Gastrocnemius medialis (tissue), 4 donors: ENCODE results near the gene FOXF2. TPM values are rescaled to one million over a fixed set of nuclear protein-coding genes. Genes with fewer than 3 reads are reported as not detected.

Experiments
- ATAC-seq, 2 donors: fragments of 150-250 bp; one replicate each; pipeline ENCODE4 v1.9.1; 2016
- DNase-seq, 2 donors: peaks; one replicate each; pipeline ENCODE4 v3.0.0-alpha.2; 2019
- H3K27ac ChIP-seq, 4 donors: fragments of 200-600 bp; sonication (generic); 1 replicate in 1 of 4; 2 replicates in 3 of 4; pipeline ENCODE4 v1.5.1; 2016 to 2018; ENCODE audit warnings: mild to moderate bottlenecking in 2 of 4, moderate library complexity in 1 of 4
- H3K27me3 ChIP-seq, 3 donors: fragments of 200-600 bp; sonication (generic) in 2 of 3; 1 replicate in 1 of 3; 2 replicates in 2 of 3; pipeline versions ENCODE4 v1.5.1 to v1.6.0; 2016 to 2019; ENCODE audit warnings: mild to moderate bottlenecking in 1 of 3, moderate library complexity in 1 of 3
- H3K36me3 ChIP-seq, 2 donors: fragments of 200-600 bp; sonication (generic) in 1 of 2; one replicate each; pipeline ENCODE4 v1.5.1; 2017 to 2018
- H3K4me1 ChIP-seq, 2 donors: fragments of 200-600 bp; sonication (generic) in 1 of 2; one replicate each; pipeline ENCODE4 v1.5.1; 2016 to 2017; ENCODE audit warnings: mild to moderate bottlenecking in 2 of 2
- H3K4me3 ChIP-seq, 4 donors: fragments of 200-600 bp; sonication (generic) in 3 of 4; 1 replicate in 1 of 4; 2 replicates in 3 of 4; pipeline ENCODE4 v1.5.1; 2016 to 2019; ENCODE audit warnings: mild to moderate bottlenecking in 2 of 4
- H3K9me3 ChIP-seq, 3 donors: fragments of 200-600 bp; sonication (generic) in 2 of 3; 1 replicate in 1 of 3; 2 replicates in 2 of 3; pipeline ENCODE4 v1.5.1; 2016 to 2019
- CTCF ChIP-seq, 5 experiments: fragments of 450-650 bp in 3 of 5; fragments of 200-600 bp in 2 of 5; sonication (generic) in 2 of 5; IDR thresholded peaks in 4 of 5; conservative IDR thresholded peaks in 1 of 5; 1 replicate in 4 of 5; 2 replicates in 1 of 5; pipeline ENCODE4 v1.5.1; 2016 to 2019; ENCODE audit warnings: antibody characterized with exemption in 5 of 5, mild to moderate bottlenecking in 3 of 5, moderate library complexity in 3 of 5
- POLR2A ChIP-seq, 2 donors: fragments of 450-650 bp; IDR thresholded peaks; one replicate each; pipeline ENCODE4 v1.6.1; 2017; ENCODE audit warnings: antibody characterized with exemption in 2 of 2, mild to moderate bottlenecking in 2 of 2, moderate library complexity in 2 of 2
- in situ Hi-C, 4 donors: fragments of 200-750 bp; cut with MboI; loops; one replicate each; pipeline versions ENCODE4 v1.15.0 to v1.8.0; 2017; ENCODE audit warnings: low sequenced_read_pairs in 4 of 4
- intact Hi-C: fragments of 100-400 bp; cut with DNase I; formaldehyde crosslinking; loops from one replicate; pipeline ENCODE4 v1.15.1; 2023; ENCODE audit warnings: low total_unique reads
- total RNA-seq, 4 donors: library from RNA; depleted of rRNA; stranded (reverse); fragments of >200 nt; gene quantifications; one replicate each; pipeline versions ENCODE4 v1.1.0 to v1.2.3, GENCODE V29; 2016

Gene FOXF2
- total RNA-seq, 4 donors from 2014 or later, result 0.31 to 2.2 (median 1.1) TPM

DNA sequence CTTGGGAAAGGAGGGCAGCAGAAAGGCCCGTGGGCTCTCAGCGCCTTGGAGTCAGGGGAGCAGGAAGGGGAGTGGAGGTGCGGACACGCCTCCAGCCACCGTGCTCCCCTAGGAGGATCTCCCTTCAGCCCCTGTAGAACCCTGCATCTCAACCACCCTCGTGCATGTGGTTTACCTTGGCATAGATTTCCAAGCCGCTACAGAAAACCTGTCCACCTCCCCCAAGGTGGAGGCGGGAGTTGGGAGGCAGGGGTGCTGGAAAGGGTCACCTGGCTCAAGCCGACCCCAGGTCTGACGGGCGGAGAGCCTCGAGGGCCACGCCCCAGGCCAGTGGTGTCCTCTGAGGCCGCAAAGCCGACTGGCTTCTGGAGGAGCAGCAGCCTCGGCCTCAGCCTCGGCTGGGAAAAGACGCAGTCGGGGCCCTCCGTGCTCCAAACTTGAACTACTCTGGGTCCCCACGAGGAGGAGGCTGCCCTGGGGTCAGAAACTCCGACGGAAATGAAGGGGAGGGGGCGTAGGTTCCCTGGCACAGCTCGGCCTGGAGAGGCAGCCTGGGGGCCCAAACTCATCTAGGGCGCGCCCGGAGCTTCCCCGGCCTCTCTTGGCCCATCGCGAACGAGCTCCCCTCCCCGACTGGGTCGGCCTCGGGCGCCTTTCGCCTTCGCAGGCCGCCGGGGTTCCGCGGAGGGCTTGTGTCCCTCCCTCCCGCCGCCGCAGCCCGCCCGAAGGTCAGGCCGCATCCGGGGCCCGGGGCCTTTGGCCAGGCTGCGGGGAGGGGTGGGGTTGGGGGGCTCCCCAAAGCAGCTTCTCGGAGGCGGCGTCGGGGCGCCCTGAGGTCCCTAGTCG, 6.3 kb upstream of the FOXF2 start:
- intact Hi-C loops (loop anchor here (5.0 kb wide), 4 partner anchors 71 to 791 kb away; partner anchors contain the start of gene FOXQ1), in situ Hi-C loops (loop anchor here in 3 of 4 donors (10.0 to 25.0 kb wide), 4 partner anchors 588 to 796 kb away; no protein-coding TSS in a partner anchor)
- H3K9me3 ChIP-seq, result no peaks in the 10 kb centered on the region
- H3K27ac ChIP-seq, result no peak overlapping the region
- H3K27me3 ChIP-seq, result peaks cover 92 to 100% (median 95%) of the 10 kb centered on the region in 3 donors
- H3K4me3 ChIP-seq, result no peak overlapping the region
- peaks cover 7 to 18% of the 10 kb centered on the region in 2 donors for H3K4me1 ChIP-seq
- H3K36me3 ChIP-seq, result no peaks in the 10 kb centered on the region
- no peak for ATAC-seq
- DNase-seq, result no peak
- TF ChIP-seq CTCF (IDR thresholded peaks at IDR 0.05 in 4 of 5, conservative IDR thresholded peaks at IDR 0.05 in 1 of 5) (no peak), POLR2A (IDR thresholded peaks at IDR 0.05) (no peak)

- Histone ChIP-seq H3K36me3 (no peaks in the 10 kb centered on the region), H3K4me1 (peaks cover 10 to 20% of the 10 kb centered on the region in 2 donors), H3K4me3 (no peak overlapping the region), H3K9me3 (no peaks in the 10 kb centered on the region), H3K27me3 (peaks cover 92 to 100% (median 95%) of the 10 kb centered on the region in 3 donors), H3K27ac (no peak overlapping the region)
- no peak for DNase-seq
- in situ Hi-C loops, result loop anchor here in 3 of 4 donors (10.0 to 25.0 kb wide), 4 partner anchors 589 to 797 kb away; no protein-coding TSS in a partner anchor
- intact Hi-C loops, result loop anchor here (5.0 kb wide), 4 partner anchors 72 to 792 kb away; partner anchors contain the start of gene FOXQ1
- ATAC-seq, result no peak
- TF ChIP-seq POLR2A (IDR thresholded peaks at IDR 0.05) (no peak), CTCF (IDR thresholded peaks at IDR 0.05 in 4 of 5, conservative IDR thresholded peaks at IDR 0.05 in 1 of 5) (no peak)
Measured at GRCh38 chr6:1383729-1384548, 5.4 kb upstream of the FOXF2 start.

DNA sequence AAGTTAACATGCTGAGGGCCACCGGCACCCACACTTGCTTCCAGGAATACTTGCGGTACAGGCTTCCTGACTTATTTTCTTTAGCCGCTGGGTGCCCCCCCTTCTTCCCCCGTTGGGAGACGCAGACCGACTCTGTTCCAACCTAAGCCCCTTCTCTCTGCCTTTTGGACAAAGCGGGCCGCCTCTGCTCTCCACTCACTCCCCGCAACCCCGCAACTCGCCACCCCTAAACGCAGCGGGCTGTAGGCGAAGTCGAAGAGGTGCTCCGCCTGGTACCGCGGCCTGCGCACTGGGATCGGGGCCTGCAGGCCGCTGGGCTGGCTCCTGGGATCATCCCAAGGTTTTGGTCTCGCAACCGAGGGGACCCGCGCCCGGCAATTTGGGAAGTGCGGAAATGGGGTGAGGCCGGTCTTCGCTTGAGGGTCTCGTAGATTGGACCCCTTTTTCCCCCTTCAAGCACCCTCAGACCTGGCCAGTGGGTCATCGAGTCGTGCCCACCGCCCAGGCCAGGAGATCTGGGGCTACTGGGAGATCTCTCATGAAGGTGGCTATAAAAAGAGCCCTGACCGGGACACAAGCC, 4.7 kb upstream of the FOXF2 start:
- H3K4me1 ChIP-seq, result peaks cover 7 to 15% of the 10 kb centered on the region in 2 donors
- ATAC-seq, result no peak
- intact Hi-C loops (loop anchor here (5.0 kb wide), 4 partner anchors 72 to 792 kb away; partner anchors contain the start of gene FOXQ1), in situ Hi-C loops (loop anchor here in 3 of 4 donors (10.0 to 25.0 kb wide), 4 partner anchors 590 to 797 kb away; no protein-coding TSS in a partner anchor)
- no peaks in the 10 kb centered on the region for H3K36me3 ChIP-seq
- peaks cover 88 to 96% (median 91%) of the 10 kb centered on the region in 3 donors for H3K27me3 ChIP-seq
- no peaks in the 10 kb centered on the region for H3K9me3 ChIP-seq
- no peak for DNase-seq
- H3K27ac ChIP-seq, result no peak overlapping the region
- H3K4me3 ChIP-seq, result no peak overlapping the region
- TF ChIP-seq POLR2A (IDR thresholded peaks at IDR 0.05) (no peak), CTCF (IDR thresholded peaks at IDR 0.05 in 4 of 5, conservative IDR thresholded peaks at IDR 0.05 in 1 of 5) (no peak)
